GM12878 (cell line): ENCODE measurements around the gene BPI. TPM values are rescaled to one million over a fixed set of nuclear protein-coding genes. Genes with fewer than 3 reads are reported as not detected.

Experiments
- ATAC-seq: fragments of 200-7000 bp; cut with Tn5 transposase; 3 replicates; pipeline ENCODE4 v1.9.1; 2020; ENCODE audit warnings: mild to moderate bottlenecking, moderate library complexity
- BruUV-seq: library from RNA; stranded (reverse); fragments of 400-500 nt; replicated peaks from 2 replicates; lab custom pipeline; 2021; lab: Mats Ljungman, UMichigan
- CTCF ChIA-PET: fragments of 300-600 bp; sonication (Branson Sonifier 250); formaldehyde crosslinking; extraction: SDS; loops from one replicate; lab custom pipeline; 2021; ENCODE audit warnings: inconsistent platforms; lab: Yijun Ruan, JAX
- POLR2A ChIA-PET: fragments of 350-600 bp; formaldehyde crosslinking; extraction: SDS; loops from one replicate; lab custom pipeline; 2021; ENCODE audit warnings: inconsistent platforms; lab: Charles Lee
- RAD21 ChIA-PET: fragments of 300-600 bp; sonication (Branson Sonifier 250); formaldehyde crosslinking; loops from one replicate; lab custom pipeline; 2023; ENCODE audit warnings: antibody characterized with exemption; ENCODE audit not compliant: unreplicated experiment; lab: Charles Lee
- SMC1A ChIA-PET: fragments of 300-600 bp; sonication (Branson Sonifier 250); formaldehyde crosslinking; loops from one replicate; lab custom pipeline; 2023; ENCODE audit not compliant: unreplicated experiment, uncharacterized antibody; lab: Charles Lee
- DNase-seq: peaks from one replicate; pipeline ENCODE4 v3.0.0-alpha.2; 2011; ENCODE audit warnings: low read depth, low spot score
- FAIRE-seq: peaks from 3 replicates; lab custom pipeline; 2011; peaks lifted over from hg19 to GRCh38; lab: Jason Lieb, UNC
- H2AFZ ChIP-seq: 2 replicates; pipeline ENCODE4 v1.6.0; 2011; ENCODE audit warnings: low read depth, low read length, control low read depth; ENCODE audit not compliant: control insufficient read depth
- H3K27ac ChIP-seq: 2 replicates; pipeline ENCODE4 v1.5.1; 2011; ENCODE audit warnings: control low read depth; ENCODE audit not compliant: control insufficient read depth, insufficient read depth
- H3K27me3 ChIP-seq, 2 experiments: replicated peaks in 1 of 2; 2 replicates each; pipeline versions ENCODE4 v1.6.0 to v1.6.1; 2011; ENCODE audit warnings: low read length in 1 of 2; ENCODE audit not compliant: control insufficient read depth in 2 of 2, insufficient read depth in 2 of 2
- H3K36me3 ChIP-seq, 2 experiments: 2 replicates each; pipeline ENCODE4 v1.5.1; 2011; ENCODE audit warnings: low read length in 1 of 2; ENCODE audit not compliant: control insufficient read depth in 2 of 2, insufficient read depth in 2 of 2
- H3K4me1 ChIP-seq: 2 replicates; pipeline ENCODE4 v1.6.1; 2011; ENCODE audit warnings: mild to moderate bottlenecking, low read length, moderate library complexity, mixed read lengths; ENCODE audit not compliant: control insufficient read depth, insufficient read depth
- H3K4me2 ChIP-seq: 2 replicates; pipeline ENCODE4 v1.6.0; 2011; ENCODE audit warnings: control low read depth; ENCODE audit not compliant: control insufficient read depth, insufficient read depth
- H3K4me3 ChIP-seq: fragments of 200-600 bp; sonication (generic); 2 replicates; pipeline ENCODE4 v1.5.1; 2016
- H3K79me2 ChIP-seq: 2 replicates; pipeline ENCODE4 v1.6.0; 2011; ENCODE audit warnings: low read length; ENCODE audit not compliant: control insufficient read depth, insufficient read depth
- H3K9ac ChIP-seq: 2 replicates; pipeline ENCODE4 v1.8.0; 2011; ENCODE audit warnings: low read length, control low read depth, mixed read lengths; ENCODE audit not compliant: control insufficient read depth, insufficient read depth
- H3K9me3 ChIP-seq: replicated peaks from 3 replicates; pipeline ENCODE4 v1.5.1; 2011; ENCODE audit warnings: mild to moderate bottlenecking, low read length; ENCODE audit not compliant: control insufficient read depth, insufficient read depth
- H4K20me1 ChIP-seq: 2 replicates; pipeline ENCODE4 v1.6.0; 2011; ENCODE audit not compliant: control insufficient read depth, insufficient read depth
- ATF7 ChIP-seq: fragments of 450-650 bp; IDR thresholded peaks from 2 replicates; pipeline ENCODE4 v1.6.1; 2016; ENCODE audit warnings: low read depth, mild to moderate bottlenecking
- CBX3 ChIP-seq: fragments of 200-600 bp; sonication (generic); IDR thresholded peaks from 2 replicates; pipeline ENCODE4 v1.6.1; 2016; ENCODE audit warnings: low read depth, borderline replicate concordance
- CHD4 ChIP-seq: fragments of 200-600 bp; sonication (generic); IDR thresholded peaks from 2 replicates; pipeline ENCODE4 v1.6.1; 2016; ENCODE audit warnings: mild to moderate bottlenecking
- EED ChIP-seq: sonication (generic); IDR thresholded peaks from 2 replicates; pipeline ENCODE4 v1.6.1; 2016; ENCODE audit warnings: antibody characterized with exemption, low read depth
- MEF2B ChIP-seq: fragments of 450-650 bp; IDR thresholded peaks from 2 replicates; pipeline ENCODE4 v1.6.1; 2018; ENCODE audit warnings: mild to moderate bottlenecking, moderate library complexity; ENCODE audit not compliant: partially characterized antibody, poor library complexity, severe bottlenecking
- MYB ChIP-seq: fragments of 150-350 bp; IDR thresholded peaks from 2 replicates; pipeline ENCODE4 v1.6.1; 2014; ENCODE audit warnings: mild to moderate bottlenecking, low read depth, low read length, borderline replicate concordance
- NFIC ChIP-seq: IDR thresholded peaks from 2 replicates; pipeline ENCODE4 v1.6.1; 2012; ENCODE audit warnings: low read depth, mild to moderate bottlenecking, inconsistent platforms, low read length, moderate library complexity
- RELA ChIP-seq: fragments of 450-650 bp; IDR thresholded peaks from 2 replicates; pipeline ENCODE4 v1.8.0; 2014; ENCODE audit warnings: borderline replicate concordance; ENCODE audit not compliant: partially characterized antibody
- REST ChIP-seq: IDR thresholded peaks from 2 replicates; pipeline ENCODE4 v1.6.1; 2012; ENCODE audit warnings: mild to moderate bottlenecking, low read depth, low read length
- SKIL ChIP-seq: fragments of 450-650 bp; IDR thresholded peaks from 2 replicates; pipeline ENCODE4 v1.6.1; 2017; ENCODE audit warnings: mild to moderate bottlenecking, low read depth, inconsistent platforms; ENCODE audit not compliant: poor library complexity, severe bottlenecking
- STAT1 ChIP-seq: fragments of 450-650 bp; conservative IDR thresholded peaks from 2 replicates; pipeline ENCODE4 v1.6.1; 2014; ENCODE audit warnings: antibody characterized with exemption, mild to moderate bottlenecking
- TARDBP ChIP-seq: IDR thresholded peaks from 2 replicates; pipeline ENCODE4 v1.6.1; 2016; ENCODE audit warnings: borderline replicate concordance
- TCF7 ChIP-seq: IDR thresholded peaks from 2 replicates; pipeline ENCODE4 v1.6.1; 2014; ENCODE audit warnings: antibody characterized with exemption, borderline replicate concordance
- ZBTB11 ChIP-seq: fragments of 450-650 bp; formaldehyde crosslinking; IDR thresholded peaks from 2 replicates; pipeline ENCODE4 v1.5.0; 2022; ENCODE audit warnings: mild to moderate bottlenecking, missing genetic modification characterization
- ZNF207 ChIP-seq: fragments of 450-650 bp; IDR thresholded peaks from 2 replicates; pipeline ENCODE4 v1.6.1; 2014; ENCODE audit warnings: antibody characterized with exemption, mild to moderate bottlenecking, borderline replicate concordance
- ZNF24 ChIP-seq: fragments of 450-650 bp; IDR thresholded peaks from 2 replicates; pipeline ENCODE4 v1.6.1; 2017; ENCODE audit warnings: antibody characterized with exemption, mild to moderate bottlenecking
- ZNF274 ChIP-seq: IDR thresholded peaks from one replicate; pipeline ENCODE4 v1.8.0; 2011; ENCODE audit not compliant: insufficient read length, insufficient read depth
- WGBS: methylation state at CpG from one replicate; pipeline ENCODE4 v1.1.6; 2016; ENCODE audit warnings: low lambda C conversion rate; ENCODE audit not compliant: insufficient replicate concordance, insufficient coverage; ENCODE audit errors: missing lambda C conversion rate; 5-methylcytosine and 5-hydroxymethylcytosine counted together
- in situ Hi-C: fragments of 300-500 bp; cut with MboI; formaldehyde crosslinking; loops from 9 replicates; pipeline ENCODE4 v1.14.3; 2018; ENCODE audit warnings: mixed read lengths
- intact Hi-C: fragments of 100-400 bp; cut with micrococcal nuclease; formaldehyde crosslinking; loops from one replicate; pipeline ENCODE4 v1.14.2; 2022; ENCODE audit not compliant: unreplicated experiment
- polyA plus RNA-seq, 11 experiments: library from polyadenylated mRNA; depleted of rRNA in 4 of 11; unstranded in 6 of 11; stranded (reverse) in 5 of 11; fragments of >200 nt; fragmentation: Nextera tagmentation in 4 of 11; fragmentation: Illumina TruSeq in 1 of 11; extraction: Ambion mirVana in 4 of 11; extraction: Trizol in 1 of 11; gene quantifications; 1 replicate in 1 of 11; 2 replicates in 10 of 11; pipeline versions ENCODE4 v1.2.1 to v1.2.3, GENCODE V29; 2011 to 2016; ENCODE audit warnings: inconsistent platforms in 2 of 11, missing spikeins in 2 of 11, low read depth in 1 of 11
- total RNA-seq, 4 experiments: library from RNA; depleted of rRNA in 3 of 4; stranded (reverse); fragments of >200 nt in 3 of 4; fragmentation: Illumina TruSeq in 1 of 4; extraction: Trizol in 1 of 4; gene quantifications; 2 replicates each; pipeline versions ENCODE4 v1.2.1 to v1.2.3, GENCODE V29; 2013 to 2021

Gene BPI
- total and polyA plus RNA-seq, 10 of the 15 experiments (the other 5 are each of a cell fraction or from before 2014, with no cell fraction given), result not detected

- in situ Hi-C loops, result no loop called here
- TF ChIP-seq RELA (no peak), MEF2B (no peak), ZNF207 (no peak), ZNF24 (no peak), ATF7 (no peak), MYB (no peak), ZBTB11 (CRISPR knock-in tag) (no peak), CHD4 (no peak), CBX3 (no peak), TARDBP (no peak), NFIC (no peak), STAT1 (no peak), TCF7 (no peak), EED (no peak), REST (no peak), ZNF274 (no peak), SKIL (no peak)
Observed at GRCh38 chr20:38267901-38268514, 35.9 kb upstream of the BPI start.

More at GRCh38 chr20:38267901-38268514, 35.9 kb upstream of the BPI start:
- Histone ChIP-seq H3K9me3 (no peaks in the 10 kb centered on the region), H2AFZ (no peak overlapping the region), H3K36me3 (no peaks in the 10 kb centered on the region), H3K79me2 (no peaks in the 10 kb centered on the region), H3K4me1 (no peaks in the 10 kb centered on the region), H4K20me1 (no peaks in the 10 kb centered on the region), H3K4me3 (no peak overlapping the region), H3K27ac (no peak overlapping the region), H3K27me3 (no peaks in the 10 kb centered on the region; a peak in 1 of 4 replicates), H3K4me2 (no peak overlapping the region), H3K9ac (no peak overlapping the region)
- no peak for DNase-seq
- ChIA-PET SMC1A (interaction anchor here (0.6 kb wide), 1 partner anchor 1194 kb away, joined by 4 read pairs; no protein-coding TSS in a partner anchor), POLR2A (no interaction called here), CTCF (no interaction called here), RAD21 (no interaction called here)
- WGBS, result 23% methylated on average over 5 of the region's 5 CpGs
- BruUV-seq, result no TSS peak
- FAIRE-seq, result no peak
- intact Hi-C loops, result no loop called here
- no peak for ATAC-seq
